H9 (cell line): Measurements from ENCODE around the gene HOMER1. TPM values are rescaled to one million over a fixed set of nuclear protein-coding genes. Genes with fewer than 3 reads are reported as not detected.

Experiments
- DNase-seq: peaks from one replicate; pipeline ENCODE4 v3.0.0-alpha.2; 2017
- H2AFZ ChIP-seq: one replicate; pipeline ENCODE4 v1.6.1; 2013; ENCODE audit warnings: mild to moderate bottlenecking, low read length, control low read depth, moderate library complexity
- H2AK5ac ChIP-seq: 2 replicates; pipeline ENCODE4 v1.6.1; 2013; ENCODE audit warnings: low read length, control low read depth, mixed read lengths; ENCODE audit not compliant: insufficient read length
- H2BK120ac ChIP-seq: one replicate; pipeline ENCODE4 v1.6.1; 2013; ENCODE audit warnings: low read depth, mild to moderate bottlenecking, low read length, control low read depth, inconsistent platforms; ENCODE audit not compliant: poor library complexity, severe bottlenecking
- H2BK12ac ChIP-seq: 2 replicates; pipeline ENCODE4 v1.6.1; 2013; ENCODE audit warnings: low read length, control low read depth, mixed read lengths, low read depth; ENCODE audit not compliant: insufficient read length
- H2BK15ac ChIP-seq: 2 replicates; pipeline ENCODE4 v1.6.1; 2013; ENCODE audit warnings: low read depth, low read length, control low read depth
- H2BK20ac ChIP-seq: one replicate; pipeline ENCODE4 v1.6.1; 2013; ENCODE audit warnings: low read depth, mild to moderate bottlenecking, low read length, control low read depth, inconsistent platforms; ENCODE audit not compliant: poor library complexity, severe bottlenecking
- H2BK5ac ChIP-seq: 2 replicates; pipeline ENCODE4 v1.6.1; 2013; ENCODE audit warnings: low read length, control low read depth, mixed read lengths; ENCODE audit not compliant: insufficient read length
- H3K14ac ChIP-seq: 2 replicates; pipeline ENCODE4 v1.6.1; 2013; ENCODE audit warnings: low read length, control low read depth; ENCODE audit not compliant: insufficient read depth
- H3K18ac ChIP-seq: 2 replicates; pipeline ENCODE4 v1.6.1; 2013; ENCODE audit warnings: low read depth, mild to moderate bottlenecking, mixed read lengths, low read length, control low read depth; ENCODE audit not compliant: insufficient read length
- H3K23ac ChIP-seq: 2 replicates; pipeline ENCODE4 v1.6.1; 2013; ENCODE audit warnings: low read length, control low read depth, mixed read lengths, low read depth; ENCODE audit not compliant: insufficient read length
- H3K23me2 ChIP-seq: 2 replicates; pipeline ENCODE4 v1.6.1; 2013; ENCODE audit warnings: low read depth, mild to moderate bottlenecking, mixed read lengths, low read length, control low read depth; ENCODE audit not compliant: insufficient read length, poor library complexity, severe bottlenecking
- H3K27ac ChIP-seq: 2 replicates; pipeline ENCODE4 v1.5.1; 2013; ENCODE audit warnings: low read length, control low read depth, mixed read lengths, low read depth; ENCODE audit not compliant: insufficient read length
- H3K27me3 ChIP-seq: 2 replicates; pipeline ENCODE4 v1.6.1; 2013; ENCODE audit warnings: low read length, control low read depth, inconsistent platforms; ENCODE audit not compliant: insufficient read depth
- H3K4ac ChIP-seq: 2 replicates; pipeline ENCODE4 v1.6.1; 2013; ENCODE audit warnings: low read depth, mild to moderate bottlenecking, control low read depth, inconsistent platforms, low read length, moderate library complexity
- H3K4me1 ChIP-seq: 2 replicates; pipeline ENCODE4 v1.6.1; 2013; ENCODE audit warnings: low read length, control low read depth, inconsistent platforms; ENCODE audit not compliant: insufficient read depth
- H3K4me2 ChIP-seq: 2 replicates; pipeline ENCODE4 v1.6.1; 2013; ENCODE audit warnings: low read length, control low read depth, mixed read lengths; ENCODE audit not compliant: insufficient read length, insufficient read depth
- H3K56ac ChIP-seq: 2 replicates; pipeline ENCODE4 v1.6.1; 2013; ENCODE audit warnings: low read depth, mild to moderate bottlenecking, mixed read lengths, low read length, control low read depth; ENCODE audit not compliant: insufficient read length
- H3K79me1 ChIP-seq: 2 replicates; pipeline ENCODE4 v1.6.1; 2013; ENCODE audit warnings: low read depth, mild to moderate bottlenecking, moderate library complexity, low read length, control low read depth, inconsistent platforms; ENCODE audit not compliant: insufficient read depth, poor library complexity, severe bottlenecking
- H3K79me2 ChIP-seq: 2 replicates; pipeline ENCODE4 v1.6.1; 2013; ENCODE audit warnings: low read length, control low read depth, inconsistent platforms; ENCODE audit not compliant: insufficient read depth
- H3K9ac ChIP-seq: 2 replicates; pipeline ENCODE4 v1.6.1; 2013; ENCODE audit warnings: low read length, control low read depth, mixed read lengths; ENCODE audit not compliant: insufficient read length; ENCODE audit errors: extremely low read depth
- H3K9me3 ChIP-seq: one replicate; pipeline ENCODE4 v1.6.1; 2013; ENCODE audit warnings: low read depth, low read length, inconsistent platforms; ENCODE audit not compliant: control insufficient read depth
- H3T11ph ChIP-seq: one replicate; pipeline ENCODE4 v1.6.1; 2013; ENCODE audit warnings: mild to moderate bottlenecking, low read length, control low read depth, inconsistent platforms
- H4K20me1 ChIP-seq: one replicate; pipeline ENCODE4 v1.6.1; 2013; ENCODE audit not compliant: control insufficient read depth, insufficient read length, insufficient read depth
- H4K5ac ChIP-seq: 2 replicates; pipeline ENCODE4 v1.6.1; 2013; ENCODE audit warnings: low read depth, mild to moderate bottlenecking, mixed read lengths, low read length, control low read depth; ENCODE audit not compliant: insufficient read length
- H4K8ac ChIP-seq: replicated peaks from 2 replicates; pipeline ENCODE4 v1.6.1; 2013; ENCODE audit warnings: low read length, control low read depth, mixed read lengths, low read depth; ENCODE audit not compliant: insufficient read length
- H4K91ac ChIP-seq: 2 replicates; pipeline ENCODE4 v1.6.1; 2013; ENCODE audit warnings: low read depth, mild to moderate bottlenecking, moderate library complexity, mixed read lengths, low read length, control low read depth; ENCODE audit not compliant: insufficient read length
- H3K27ac Mint-ChIP-seq, 3 experiments: 2 replicates in 2 of 3; 3 replicates in 1 of 3; pipeline ENCODE4 v1.8.0; 2020 to 2021; ENCODE audit warnings: mixed read lengths in 3 of 3, mild to moderate bottlenecking in 1 of 3, moderate library complexity in 1 of 3
- H3K27me3 Mint-ChIP-seq: 2 replicates; pipeline ENCODE4 v1.8.0; 2021; ENCODE audit warnings: low read depth, mild to moderate bottlenecking, moderate library complexity, mixed read lengths
- H3K36me3 Mint-ChIP-seq, 3 experiments: 2 replicates in 2 of 3; 3 replicates in 1 of 3; pipeline ENCODE4 v1.8.0; 2020 to 2021; ENCODE audit warnings: low read depth in 3 of 3, mixed read lengths in 3 of 3; ENCODE audit not compliant: insufficient read depth in 1 of 3
- H3K4me1 Mint-ChIP-seq, 2 experiments: 2 replicates each; pipeline ENCODE4 v1.8.0; 2020; ENCODE audit warnings: mixed read lengths in 2 of 2
- H3K4me3 Mint-ChIP-seq, 2 experiments: 2 replicates in 1 of 2; 3 replicates in 1 of 2; pipeline ENCODE4 v1.8.0; 2020 to 2021; ENCODE audit warnings: mild to moderate bottlenecking in 2 of 2, mixed read lengths in 2 of 2, moderate library complexity in 1 of 2
- H3K9me3 Mint-ChIP-seq, 2 experiments: 2 replicates in 1 of 2; 3 replicates in 1 of 2; pipeline ENCODE4 v1.8.0; 2020; ENCODE audit warnings: mild to moderate bottlenecking in 2 of 2, mixed read lengths in 2 of 2, moderate library complexity in 1 of 2
- WGBS: extraction: QIAGEN DNeasy Blood & Tissue Kit; methylation state at CpG from one replicate; pipeline ENCODE4 v1.1.7; 2013; ENCODE audit warnings: missing lambda C conversion rate, low lambda C conversion rate, mixed read lengths; ENCODE audit not compliant: insufficient read length; ENCODE audit errors: extremely low coverage; 5-methylcytosine and 5-hydroxymethylcytosine counted together
- total RNA-seq: library from RNA; stranded (reverse); gene quantifications from 2 replicates; pipeline ENCODE4 v1.2.1, GENCODE V29; 2021
- TF ChIP-seq, protein P1 (sequence below): fragments of 200-600 bp; sonication (generic); conservative IDR thresholded peaks from 3 replicates; pipeline ENCODE4 v1.8.0; 2021; ENCODE audit warnings: antibody characterized with exemption, mild to moderate bottlenecking

HOMER1 gene
- total RNA-seq, 1 experiment from 2014 or later, result 39.5 TPM

DNA sequence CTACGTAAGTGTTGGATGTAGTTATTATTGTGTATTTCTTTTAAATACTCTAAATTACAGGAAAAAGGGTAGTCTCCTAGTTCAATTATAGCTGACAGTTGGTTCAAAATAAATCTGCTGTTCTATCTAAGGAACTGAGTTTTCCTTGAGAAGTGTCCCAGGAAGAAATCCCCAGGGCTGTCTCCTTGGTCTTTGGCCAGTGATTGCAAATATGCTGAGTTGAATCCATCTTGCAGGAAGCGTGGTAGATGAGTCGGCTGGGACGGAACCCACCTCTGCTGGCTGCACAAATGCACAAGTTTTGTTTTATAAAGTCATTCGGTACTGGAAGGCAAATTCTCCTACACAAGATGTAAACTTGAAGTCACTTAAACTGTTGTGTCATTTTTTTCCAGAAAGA, 30.2 kb upstream of the HOMER1 start:
- Histone ChIP-seq H3K79me2 (no peaks in the 10 kb centered on the region), H3T11ph (no peak overlapping the region), H2AK5ac (no peak overlapping the region), H3K23me2 (no peaks in the 10 kb centered on the region), H2BK12ac (no peak overlapping the region), H4K20me1 (no peaks in the 10 kb centered on the region), H3K14ac (no peak overlapping the region), H3K27ac (no peak overlapping the region), H3K9ac (no peak overlapping the region), H2BK120ac (no peak overlapping the region), H3K56ac (no peak overlapping the region), H3K27me3 (no peaks in the 10 kb centered on the region), H4K8ac (no peak overlapping the region), H4K91ac (no peak overlapping the region), H2BK15ac (no peak overlapping the region), H3K4ac (no peak overlapping the region), H2BK5ac (no peak overlapping the region), H2BK20ac (no peak overlapping the region), H4K5ac (no peak overlapping the region), H3K79me1 (no peaks in the 10 kb centered on the region), H3K18ac (no peak overlapping the region), H3K4me2 (no peak overlapping the region), H3K4me1 (no peaks in the 10 kb centered on the region), H2AFZ (no peak overlapping the region), H3K23ac (no peak overlapping the region), H3K9me3 (no peaks in the 10 kb centered on the region)
- DNase-seq, result no peak
- H3K27ac Mint-ChIP-seq, result no peak overlapping the region
- WGBS, result no CpG with 5 or more reads among the region's 5 CpGs
- H3K9me3 Mint-ChIP-seq, result no peaks in the 10 kb centered on the region
- no peaks in the 10 kb centered on the region for H3K27me3 Mint-ChIP-seq
- peaks cover 0 to 12% of the 10 kb centered on the region in 2 experiments; a peak in 2 of 4 replicates for H3K4me1 Mint-ChIP-seq
- H3K4me3 Mint-ChIP-seq, result no peak overlapping the region
- TF ChIP-seq, protein P1, sequence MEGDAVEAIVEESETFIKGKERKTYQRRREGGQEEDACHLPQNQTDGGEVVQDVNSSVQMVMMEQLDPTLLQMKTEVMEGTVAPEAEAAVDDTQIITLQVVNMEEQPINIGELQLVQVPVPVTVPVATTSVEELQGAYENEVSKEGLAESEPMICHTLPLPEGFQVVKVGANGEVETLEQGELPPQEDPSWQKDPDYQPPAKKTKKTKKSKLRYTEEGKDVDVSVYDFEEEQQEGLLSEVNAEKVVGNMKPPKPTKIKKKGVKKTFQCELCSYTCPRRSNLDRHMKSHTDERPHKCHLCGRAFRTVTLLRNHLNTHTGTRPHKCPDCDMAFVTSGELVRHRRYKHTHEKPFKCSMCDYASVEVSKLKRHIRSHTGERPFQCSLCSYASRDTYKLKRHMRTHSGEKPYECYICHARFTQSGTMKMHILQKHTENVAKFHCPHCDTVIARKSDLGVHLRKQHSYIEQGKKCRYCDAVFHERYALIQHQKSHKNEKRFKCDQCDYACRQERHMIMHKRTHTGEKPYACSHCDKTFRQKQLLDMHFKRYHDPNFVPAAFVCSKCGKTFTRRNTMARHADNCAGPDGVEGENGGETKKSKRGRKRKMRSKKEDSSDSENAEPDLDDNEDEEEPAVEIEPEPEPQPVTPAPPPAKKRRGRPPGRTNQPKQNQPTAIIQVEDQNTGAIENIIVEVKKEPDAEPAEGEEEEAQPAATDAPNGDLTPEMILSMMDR, result no peak
- no peaks in the 10 kb centered on the region for H3K36me3 Mint-ChIP-seq
